GM19372 (cell line): ENCODE results near the gene NIPAL3.
A peak's percentile ranks its signal among the peaks of the same experiment; 100 is the strongest.
"Not testable (repeated sequence)": the region's sequence is repeated elsewhere in the genome, so short reads cannot be mapped to it uniquely, and the experiment has no call there.

Experiments used
- ATAC-seq: cut with Tn5 transposase; IDR thresholded peaks from one replicate; pipeline ENCODE4 v1.9.1; 2021; ENCODE audit warnings: mild to moderate bottlenecking, low read depth, moderate library complexity; ENCODE audit not compliant: unreplicated experiment

The NIPAL3 gene

DNA sequence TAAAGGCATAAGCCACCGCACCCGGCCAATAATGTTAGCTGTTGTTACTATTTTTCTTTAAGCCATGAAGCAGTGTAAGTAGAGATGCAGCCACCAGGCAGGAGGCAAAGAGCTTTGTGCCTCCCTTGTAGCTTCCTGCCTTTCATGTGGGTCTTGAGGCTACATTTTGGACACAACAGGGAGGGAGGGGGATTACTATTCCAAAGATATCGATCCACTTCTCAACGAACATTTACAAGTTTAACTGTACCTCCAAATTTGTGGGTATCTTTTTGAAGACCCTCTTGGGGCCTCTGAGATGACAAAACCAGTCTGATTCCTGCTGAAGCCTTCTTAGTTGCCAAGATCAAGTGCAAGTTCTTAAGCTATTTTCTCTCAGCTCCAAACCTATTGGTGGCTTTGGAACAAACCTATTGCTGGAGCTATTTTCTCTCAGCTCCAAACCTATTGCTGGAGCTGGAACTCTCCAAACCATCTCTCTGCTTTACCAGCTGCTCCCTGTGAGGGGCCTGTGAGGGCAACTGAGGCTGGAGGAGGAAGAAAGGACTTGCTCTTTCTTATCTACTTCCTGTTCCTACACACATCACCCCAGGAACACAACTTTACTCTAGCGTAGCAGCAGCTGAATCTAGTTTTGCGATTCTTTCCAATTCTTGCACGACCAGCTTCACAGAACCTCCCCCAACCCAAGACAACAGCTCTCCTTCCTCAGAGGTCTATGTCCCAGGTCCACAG, 70.9 kb downstream of the NIPAL3 start:
- no peak for ATAC-seq

DNA sequence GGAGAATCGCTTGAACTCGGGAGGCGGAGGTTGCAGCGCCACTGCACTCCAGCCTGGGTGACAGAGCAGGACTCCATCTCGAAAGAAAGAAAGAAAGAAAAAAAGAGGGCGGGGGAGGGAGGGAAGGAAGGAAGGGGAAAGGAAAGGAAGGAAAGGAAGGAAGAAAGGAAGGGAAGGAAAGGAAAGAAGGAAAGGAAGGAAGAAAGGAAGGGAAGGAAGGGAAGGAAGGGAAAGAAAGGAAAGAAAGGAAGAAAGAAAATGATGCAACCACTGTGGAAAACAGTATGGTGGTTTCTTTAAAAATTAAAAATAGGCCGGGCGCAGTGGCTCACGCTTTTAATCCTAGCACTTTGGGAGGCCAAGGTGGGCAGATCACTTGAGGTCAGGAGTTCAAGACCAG, 71.9 kb downstream of the NIPAL3 start:
- no peak for ATAC-seq

DNA sequence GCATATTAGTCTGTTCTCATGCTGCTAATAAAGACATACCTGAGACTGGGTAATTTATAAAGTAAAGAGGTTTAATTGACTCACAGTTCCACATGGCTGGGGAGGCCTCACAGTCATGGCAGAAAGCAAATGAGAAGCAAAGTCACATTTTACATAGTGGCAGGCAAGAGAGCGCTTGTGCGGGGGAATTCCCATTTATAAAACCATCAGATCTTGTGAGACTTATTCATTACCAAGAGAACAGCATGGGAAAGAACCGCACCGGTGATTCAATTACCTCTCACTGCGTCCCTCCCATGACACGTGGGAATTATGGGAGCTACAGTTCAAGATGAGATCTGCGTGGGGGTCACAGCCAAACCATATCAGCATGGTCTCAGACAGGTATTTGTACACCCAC, 72.6 kb downstream of the NIPAL3 start:
- not testable (repeated sequence) for ATAC-seq

DNA sequence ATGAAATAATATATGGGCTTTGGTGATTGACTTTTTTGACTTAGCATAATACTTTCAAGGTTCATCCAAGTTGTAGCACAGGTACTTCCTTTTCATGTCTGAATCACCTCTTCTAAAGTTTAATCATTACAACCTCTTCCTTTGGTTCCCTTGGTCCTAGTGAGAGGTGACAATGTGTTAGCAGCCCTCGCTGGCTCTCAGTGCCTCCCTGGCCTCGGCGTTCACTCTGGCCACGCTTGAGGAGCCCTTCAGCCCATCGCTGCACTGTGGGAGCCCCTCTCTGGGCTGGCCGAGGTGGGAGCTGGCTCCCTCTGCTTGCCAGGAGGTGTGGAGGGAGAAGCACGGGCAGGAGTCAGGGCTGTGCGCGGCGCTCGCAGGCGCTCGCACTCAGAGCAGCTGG, 74.1 kb downstream of the NIPAL3 start:
- no peak for ATAC-seq

DNA sequence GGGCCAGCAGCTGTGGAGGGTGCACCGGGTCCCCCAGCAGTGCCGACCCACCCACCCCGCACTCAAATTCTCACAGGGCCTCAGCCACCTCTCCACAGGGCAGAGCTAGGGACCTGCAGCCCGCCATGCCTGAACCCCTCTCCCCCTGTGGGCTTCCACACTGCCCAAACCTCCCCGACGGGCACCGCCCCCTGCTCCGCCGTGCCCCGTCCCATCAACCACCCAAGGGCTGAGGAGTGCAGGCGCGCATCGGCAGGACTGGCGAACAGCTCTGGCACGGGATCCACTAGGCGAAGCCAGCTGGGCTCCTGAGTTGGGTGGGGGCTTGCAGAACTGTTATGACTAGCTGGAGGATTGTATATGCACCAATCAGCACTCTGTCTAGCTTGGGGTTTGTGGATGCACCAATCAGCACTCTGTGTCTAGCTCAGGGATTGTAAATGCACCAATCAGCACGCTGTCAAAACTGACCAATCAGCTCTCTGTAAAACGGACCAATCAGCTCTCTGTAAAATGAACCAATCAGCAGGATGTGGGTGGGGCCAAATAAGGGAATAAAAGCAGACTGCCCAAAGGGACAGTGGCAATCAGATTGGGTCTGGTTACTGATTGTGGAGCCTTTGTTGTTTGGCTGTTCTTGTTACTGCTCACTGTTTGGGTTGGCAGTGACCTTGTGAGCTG, 74.6 kb downstream of the NIPAL3 start:
- ATAC-seq: no peak

DNA sequence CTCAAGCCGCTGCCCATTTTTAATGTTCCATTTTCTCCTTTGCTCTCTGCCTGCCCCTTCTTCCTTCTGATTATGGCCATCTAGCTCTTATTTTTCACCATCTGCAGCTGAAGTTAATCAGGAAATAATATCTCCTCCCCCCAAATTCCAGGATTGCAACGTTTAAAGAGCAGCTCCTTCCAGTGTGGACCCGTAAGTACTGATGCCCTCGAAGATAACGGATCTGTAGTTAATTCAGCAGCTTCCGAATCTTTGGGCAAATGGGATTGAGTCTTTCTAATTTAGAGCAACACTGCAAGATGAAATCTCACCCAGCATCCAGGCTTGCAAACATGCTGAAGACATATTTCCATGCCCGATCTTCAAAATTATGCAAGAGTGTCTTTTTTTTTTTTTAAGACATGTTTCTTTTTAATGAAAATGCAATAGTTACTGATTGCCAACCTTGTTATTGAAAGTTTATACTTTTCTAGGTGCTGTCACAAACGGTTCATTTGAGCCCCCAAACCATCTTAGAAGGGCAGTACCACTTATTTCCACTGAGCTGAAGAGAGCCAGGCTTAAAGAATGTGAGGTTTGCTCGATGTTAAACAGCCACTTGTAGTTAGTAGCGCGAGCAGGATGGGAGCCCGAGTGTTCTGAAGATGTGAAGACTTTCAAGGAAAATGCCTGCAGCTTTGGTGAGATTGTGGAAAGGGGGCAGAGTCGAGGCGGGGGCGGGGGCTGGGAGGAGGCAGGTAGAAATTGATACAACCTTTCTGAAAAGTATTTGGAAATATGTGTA, 76.2 kb downstream of the NIPAL3 start:
- no peak for ATAC-seq

DNA sequence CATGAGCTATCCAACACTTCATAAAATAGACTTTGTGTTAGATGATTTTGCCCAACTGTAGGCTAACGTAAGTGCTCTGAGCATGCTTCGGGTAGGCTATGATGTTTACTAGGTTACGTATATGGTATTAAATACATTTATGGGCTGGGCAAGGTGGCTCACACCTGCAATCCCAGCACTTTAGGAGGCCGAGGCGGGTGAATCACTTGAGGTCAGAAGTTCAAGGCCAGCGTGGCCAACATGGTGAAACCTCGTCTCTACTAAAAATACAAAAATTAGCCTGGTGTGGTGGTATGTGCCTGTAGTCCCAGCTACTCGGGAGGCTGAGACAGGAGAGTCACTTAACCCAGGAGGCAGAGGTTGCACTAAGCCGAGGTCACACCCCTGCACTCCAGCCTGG, 77.3 kb downstream of the NIPAL3 start:
- not testable (repeated sequence) for ATAC-seq

DNA sequence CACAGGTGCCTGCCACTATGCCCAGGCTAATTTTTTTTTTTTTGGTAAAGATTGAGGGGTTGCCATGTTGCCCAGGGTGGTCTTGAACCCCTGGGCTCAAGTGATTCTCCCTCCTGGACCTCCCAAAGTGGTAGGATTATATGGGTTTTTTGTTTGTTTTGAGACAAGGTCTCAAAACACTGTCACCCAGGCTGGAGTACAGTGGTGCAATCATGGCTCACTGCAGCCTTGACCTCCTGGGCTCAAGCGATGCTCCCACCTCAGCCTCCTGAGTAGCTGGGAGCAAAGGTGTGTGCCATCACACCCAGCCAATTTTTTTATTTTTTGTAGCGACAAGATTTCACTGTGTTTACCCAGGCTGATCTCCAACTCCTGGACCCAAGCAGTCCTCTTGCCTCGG, 78.2 kb downstream of the NIPAL3 start:
- no peak for ATAC-seq

DNA sequence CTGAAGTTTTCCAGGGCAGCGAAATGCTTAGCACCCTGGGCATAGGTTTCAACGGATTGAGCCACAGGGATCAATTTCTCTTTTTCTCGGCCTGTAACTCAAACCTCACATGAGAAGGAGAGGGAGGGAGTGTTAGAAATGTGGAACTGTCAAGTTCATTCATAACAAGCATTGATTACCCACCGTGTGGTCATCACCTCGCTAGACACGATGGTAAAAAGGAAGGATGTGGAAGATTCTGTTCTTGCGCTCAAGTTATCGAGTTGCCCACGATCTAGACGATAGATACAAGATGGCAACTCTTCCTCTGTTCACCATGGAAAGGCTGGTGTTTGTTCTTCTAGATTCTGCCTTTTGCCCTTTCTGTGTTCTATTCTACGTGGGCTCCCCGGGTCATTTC, 83.0 kb downstream of the NIPAL3 start:
- ATAC-seq: no peak

DNA sequence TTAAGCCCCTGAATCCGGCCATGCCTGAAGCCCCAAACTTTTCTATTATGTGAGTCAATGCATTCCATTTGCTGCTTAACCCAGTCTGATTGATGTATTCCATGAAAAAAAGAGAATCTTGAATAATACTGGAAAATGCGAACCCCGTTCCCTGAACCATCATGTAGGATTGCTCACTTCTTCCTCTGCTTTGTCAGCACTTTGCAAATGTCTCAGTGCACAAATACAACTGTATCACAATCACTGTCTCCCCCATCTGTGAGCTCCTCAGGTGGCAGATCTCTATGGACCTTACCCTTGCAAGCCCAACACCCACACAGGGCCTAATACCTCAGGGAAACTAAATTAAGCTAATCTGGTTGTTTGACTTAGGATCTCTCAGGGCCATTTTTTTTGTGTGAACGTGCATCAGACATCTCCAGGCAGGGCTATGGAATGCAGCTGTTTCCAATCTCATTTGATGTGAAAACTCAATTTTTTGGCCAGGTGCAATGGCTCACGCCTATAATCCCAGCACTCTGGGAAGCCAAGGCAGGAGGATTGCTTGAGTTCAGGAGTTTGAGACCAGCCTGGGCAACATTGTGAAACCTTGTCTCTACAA, 84.9 kb downstream of the NIPAL3 start:
- ATAC-seq: no peak

DNA sequence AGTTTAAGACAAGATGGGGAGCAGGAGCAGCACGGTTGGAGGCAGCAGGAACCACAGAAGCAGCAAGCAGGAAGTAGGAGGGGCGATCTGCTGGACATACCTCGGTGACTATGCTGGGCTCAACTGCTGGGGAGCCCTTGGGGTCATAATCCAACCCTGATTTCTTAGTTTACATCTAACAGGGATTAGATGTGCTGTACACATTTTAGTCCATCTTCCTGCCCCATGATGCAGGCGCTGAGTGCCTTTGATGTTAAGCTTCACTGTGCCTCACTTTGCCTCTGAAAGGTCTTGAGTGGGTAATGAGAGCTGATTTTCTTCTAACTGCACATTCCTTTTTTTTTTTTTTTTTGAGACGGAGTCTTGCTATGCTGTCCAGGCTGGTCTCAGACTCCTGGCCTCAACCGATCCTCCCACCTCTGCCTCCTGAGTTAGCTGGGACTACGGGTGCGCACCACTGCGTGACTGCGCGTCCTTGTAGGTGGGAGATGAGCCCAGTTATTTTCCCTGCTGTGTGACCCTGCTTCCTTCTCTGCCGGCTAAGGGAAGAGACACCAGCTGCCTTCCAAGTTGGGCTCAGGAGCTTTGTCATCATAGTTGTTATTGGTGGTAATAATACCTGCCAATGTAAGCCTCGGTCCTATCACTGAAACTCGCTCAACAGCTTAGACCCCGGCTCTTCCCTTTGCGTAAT, 85.9 kb downstream of the NIPAL3 start:
- no peak for ATAC-seq

DNA sequence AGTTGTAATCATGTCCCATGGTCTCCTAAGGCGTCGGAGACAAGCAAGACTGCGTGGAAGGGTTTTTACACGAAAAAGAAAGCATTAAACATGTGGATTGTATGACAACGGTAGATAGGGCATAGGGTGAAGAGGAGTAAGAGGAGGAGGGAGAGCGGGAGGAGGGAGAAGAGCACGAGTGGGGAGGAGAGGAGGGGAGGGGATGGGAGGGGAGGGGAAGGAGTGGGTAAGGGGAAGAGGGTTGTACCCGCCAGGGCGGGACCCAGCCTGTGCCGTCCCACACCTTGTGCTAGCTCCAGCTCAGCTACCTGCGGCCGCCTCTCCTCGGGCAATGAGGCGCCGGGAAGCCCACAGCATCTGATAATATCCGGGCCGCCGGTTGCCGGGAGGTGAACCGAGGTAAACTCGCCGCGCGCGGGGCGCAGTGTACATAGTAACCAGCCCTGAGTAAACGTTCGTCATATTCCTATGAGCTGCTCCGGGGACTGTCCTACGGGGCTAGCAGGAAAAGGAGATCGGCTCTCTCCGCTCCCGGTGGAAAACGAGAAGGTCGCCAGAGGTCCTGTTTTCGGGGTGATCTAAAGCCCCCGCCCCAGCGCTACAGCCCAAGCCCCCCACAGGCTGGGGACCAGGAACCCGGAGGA, 86.6 kb downstream of the NIPAL3 start:
- no peak for ATAC-seq

DNA sequence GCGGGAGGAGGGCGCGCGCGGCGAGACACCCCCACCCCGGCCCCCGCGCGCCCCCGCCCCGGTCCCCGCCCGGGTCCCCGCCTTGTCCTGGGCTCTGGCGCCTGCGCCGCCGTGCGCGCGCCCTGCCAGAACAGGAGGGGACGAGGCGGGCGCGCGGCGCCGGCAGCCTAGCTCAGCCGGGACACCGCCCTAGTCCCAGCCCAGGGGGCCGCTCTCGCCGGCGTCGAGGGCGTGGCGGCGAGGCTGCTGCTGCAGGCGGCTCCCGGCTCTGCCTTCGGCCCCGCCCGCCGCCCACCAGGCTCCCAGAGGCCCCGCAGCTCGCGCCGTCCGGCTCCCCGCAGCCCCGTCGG, 87.1 kb downstream of the NIPAL3 start, which contains the start of gene RCAN3:
Gene RCAN3, plus strand, starts transcription at position 128 of the 350 bp plus-strand sequence. CDS start 11,537 bp downstream, outside the sequence.
- ATAC-seq: peak; percentile 83

DNA sequence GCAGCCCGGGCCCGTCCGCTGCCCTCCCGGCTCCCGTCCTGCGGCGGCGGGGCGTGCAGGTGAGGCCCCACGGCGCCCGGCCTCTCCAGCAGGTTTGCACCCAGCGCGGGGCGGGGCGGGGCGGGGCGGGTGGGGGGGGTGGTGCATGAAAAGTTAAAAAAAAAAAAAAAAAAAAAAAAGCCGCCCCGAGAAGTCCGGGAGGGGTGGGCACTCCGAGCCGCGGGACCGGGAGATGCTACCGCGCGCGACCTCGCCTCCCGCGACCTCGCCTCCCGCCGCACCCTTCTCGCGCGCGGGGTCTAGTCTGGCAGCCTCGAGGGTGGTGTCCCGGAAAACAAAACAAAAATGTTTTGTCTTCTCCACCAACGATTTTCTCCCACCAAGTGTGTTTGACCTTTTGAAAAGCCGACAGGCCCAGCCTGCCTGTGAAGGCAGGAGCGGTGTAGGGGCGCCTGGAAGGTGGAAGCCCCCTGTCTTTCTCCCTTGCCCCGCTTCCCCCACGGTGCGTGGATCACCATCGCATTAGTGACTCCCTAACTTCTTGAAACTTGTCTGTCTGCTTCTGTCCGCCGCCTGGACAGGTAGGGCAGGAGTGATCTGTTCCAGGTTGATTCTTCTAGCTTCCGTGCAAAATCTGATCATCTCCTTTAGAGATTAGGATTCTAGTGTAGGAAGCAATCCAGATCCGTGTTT, 87.6 kb downstream of the NIPAL3 start:
- no peak for ATAC-seq

DNA sequence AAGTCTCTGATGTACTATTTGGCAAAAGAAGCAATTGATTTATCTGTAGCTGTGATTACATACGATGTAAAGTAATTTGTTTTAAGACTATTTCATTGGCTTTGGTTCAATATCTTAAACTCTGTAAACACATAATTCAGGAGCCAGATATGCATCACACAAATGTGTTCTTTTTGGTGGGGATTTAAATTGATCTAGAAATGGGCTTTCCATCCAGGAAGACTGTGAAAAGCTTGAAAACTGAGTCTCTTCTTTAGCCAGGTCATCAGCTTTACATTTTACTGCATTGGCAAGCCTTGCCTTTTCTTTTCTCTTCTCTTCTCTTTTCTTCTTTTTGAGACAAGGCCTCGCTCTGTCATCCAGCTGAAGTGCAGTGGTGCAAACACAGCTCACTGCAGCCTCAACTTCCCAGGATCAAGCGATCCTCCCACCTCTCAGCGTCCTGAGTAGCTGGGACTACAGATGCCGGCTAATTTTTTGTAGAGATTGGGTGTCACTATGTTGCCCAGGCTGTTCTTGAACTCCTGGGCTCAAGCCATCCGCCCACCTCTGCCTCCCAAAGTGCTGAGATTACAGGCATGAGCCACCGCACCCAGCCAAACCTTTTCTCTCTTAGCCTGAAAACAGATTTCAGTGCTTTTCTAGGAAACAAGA, 88.4 kb downstream of the NIPAL3 start:
- no peak for ATAC-seq

DNA sequence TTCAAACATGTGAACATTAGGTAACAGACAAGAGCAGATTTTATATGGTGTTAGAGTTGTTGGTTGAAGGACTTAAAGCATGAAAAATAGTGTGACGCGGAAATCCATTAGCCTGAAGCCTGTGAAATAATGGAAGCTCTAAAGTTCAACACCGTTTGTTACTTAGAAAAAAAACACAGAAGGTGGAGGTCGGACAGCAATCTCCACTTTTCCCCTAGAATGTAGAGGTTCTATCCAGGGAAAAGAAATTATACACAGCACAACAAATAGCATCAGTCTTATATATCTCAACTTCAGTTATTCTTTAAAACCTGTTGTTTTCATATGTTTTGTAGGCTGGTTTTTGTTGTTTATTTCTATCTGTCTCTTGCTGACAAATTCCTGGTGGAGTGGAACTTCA, 89.0 kb downstream of the NIPAL3 start:
- ATAC-seq: no peak

DNA sequence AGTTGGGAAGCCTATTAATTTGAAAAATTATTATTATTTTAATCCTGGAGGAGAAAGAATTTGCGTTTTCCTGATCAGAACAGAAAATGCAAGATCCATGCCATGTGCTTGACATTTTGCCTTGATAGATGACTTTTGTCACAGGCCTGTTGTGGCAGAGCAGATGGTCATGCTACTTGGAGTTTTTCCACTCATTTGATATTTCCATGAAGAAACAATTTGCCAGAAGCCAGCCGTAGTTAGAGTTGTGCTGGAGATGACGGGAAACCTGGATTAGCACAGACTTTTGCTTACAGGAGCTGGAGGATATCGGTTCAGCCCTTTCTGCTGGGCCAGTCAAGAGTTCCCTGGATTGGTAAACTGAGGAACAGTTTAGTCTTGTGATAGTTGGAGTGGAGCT, 90.2 kb downstream of the NIPAL3 start:
- ATAC-seq: no peak

DNA sequence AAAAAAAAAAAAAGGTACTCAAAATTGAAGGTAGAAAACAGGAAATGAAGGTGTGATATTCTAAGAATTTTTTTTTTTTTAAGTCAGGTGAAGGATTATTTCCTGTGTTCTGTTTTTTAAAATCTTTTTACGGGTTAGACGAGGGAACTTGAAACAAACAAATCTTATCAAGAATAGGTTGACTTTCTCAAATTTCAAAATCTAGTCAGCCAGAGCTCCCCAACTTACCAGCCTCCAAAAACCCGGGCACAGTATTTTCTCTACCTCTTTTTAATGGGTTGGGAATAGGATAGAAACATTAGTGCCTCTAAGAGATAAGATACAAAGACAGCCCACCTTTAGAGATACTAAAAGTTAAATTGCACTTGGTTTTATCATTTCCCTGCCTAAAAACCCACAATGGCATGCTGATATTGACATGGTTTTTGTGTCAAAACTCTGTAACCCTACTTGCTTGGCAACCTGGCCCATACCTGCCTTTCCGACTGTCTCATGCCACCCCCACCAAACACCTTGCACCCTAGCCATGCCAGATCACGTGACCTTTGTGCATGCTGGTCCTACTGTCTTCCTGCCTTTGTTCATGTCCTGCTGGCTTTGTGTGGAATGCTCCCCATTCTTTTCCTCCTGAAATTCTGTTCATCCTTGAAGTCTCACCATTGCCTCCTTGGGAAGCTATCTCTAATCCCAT, 91.2 kb downstream of the NIPAL3 start:
- ATAC-seq: no peak
